Parathyroid adenoma (tissue), 2 donors: ENCODE measurements around the gene ACSL4.

ENCODE experiments used
- H2AFZ ChIP-seq: fragments of 300-600 bp; sonication (generic); one replicate; pipeline ENCODE4 v1.7.0; 2017; ENCODE audit warnings: antibody characterized with exemption, mild to moderate bottlenecking
- H3K27ac ChIP-seq: fragments of 300-600 bp; sonication (generic); one replicate; pipeline ENCODE4 v1.7.0; 2017
- H3K27me3 ChIP-seq: fragments of 300-600 bp; sonication (generic); one replicate; pipeline ENCODE4 v1.7.0; 2017; ENCODE audit warnings: low read length; ENCODE audit not compliant: control insufficient read depth, insufficient read depth
- H3K36me3 ChIP-seq: fragments of 300-600 bp; sonication (generic); one replicate; pipeline ENCODE4 v1.7.0; 2017; ENCODE audit warnings: low read length; ENCODE audit not compliant: control insufficient read depth, insufficient read depth
- H3K4me1 ChIP-seq: fragments of 300-600 bp; sonication (generic); one replicate; pipeline ENCODE4 v1.7.0; 2017; ENCODE audit warnings: control low read depth
- H3K4me2 ChIP-seq: fragments of 300-600 bp; sonication (generic); one replicate; pipeline ENCODE4 v1.7.0; 2017; ENCODE audit warnings: low read length
- H3K4me3 ChIP-seq: fragments of 300-600 bp; sonication (generic); one replicate; pipeline ENCODE4 v1.7.0; 2017; ENCODE audit warnings: low read depth, low read length
- H3K79me2 ChIP-seq: fragments of 300-600 bp; sonication (generic); one replicate; pipeline ENCODE4 v1.7.0; 2017; ENCODE audit warnings: control low read depth
- H3K9ac ChIP-seq: fragments of 300-600 bp; sonication (generic); one replicate; pipeline ENCODE4 v1.7.0; 2017; ENCODE audit warnings: mild to moderate bottlenecking
- H3K9me3 ChIP-seq: fragments of 300-600 bp; sonication (generic); one replicate; pipeline ENCODE4 v1.7.0; 2017; ENCODE audit warnings: low read length; ENCODE audit not compliant: control insufficient read depth
- TF ChIP-seq, protein P1 (sequence below): fragments of 300-600 bp; sonication (generic); IDR thresholded peaks from one replicate; pipeline ENCODE4 v1.7.0; 2017; ENCODE audit warnings: antibody characterized with exemption, mild to moderate bottlenecking
- donor health status: primary hyperparathyroidism.

ACSL4 gene

DNA sequence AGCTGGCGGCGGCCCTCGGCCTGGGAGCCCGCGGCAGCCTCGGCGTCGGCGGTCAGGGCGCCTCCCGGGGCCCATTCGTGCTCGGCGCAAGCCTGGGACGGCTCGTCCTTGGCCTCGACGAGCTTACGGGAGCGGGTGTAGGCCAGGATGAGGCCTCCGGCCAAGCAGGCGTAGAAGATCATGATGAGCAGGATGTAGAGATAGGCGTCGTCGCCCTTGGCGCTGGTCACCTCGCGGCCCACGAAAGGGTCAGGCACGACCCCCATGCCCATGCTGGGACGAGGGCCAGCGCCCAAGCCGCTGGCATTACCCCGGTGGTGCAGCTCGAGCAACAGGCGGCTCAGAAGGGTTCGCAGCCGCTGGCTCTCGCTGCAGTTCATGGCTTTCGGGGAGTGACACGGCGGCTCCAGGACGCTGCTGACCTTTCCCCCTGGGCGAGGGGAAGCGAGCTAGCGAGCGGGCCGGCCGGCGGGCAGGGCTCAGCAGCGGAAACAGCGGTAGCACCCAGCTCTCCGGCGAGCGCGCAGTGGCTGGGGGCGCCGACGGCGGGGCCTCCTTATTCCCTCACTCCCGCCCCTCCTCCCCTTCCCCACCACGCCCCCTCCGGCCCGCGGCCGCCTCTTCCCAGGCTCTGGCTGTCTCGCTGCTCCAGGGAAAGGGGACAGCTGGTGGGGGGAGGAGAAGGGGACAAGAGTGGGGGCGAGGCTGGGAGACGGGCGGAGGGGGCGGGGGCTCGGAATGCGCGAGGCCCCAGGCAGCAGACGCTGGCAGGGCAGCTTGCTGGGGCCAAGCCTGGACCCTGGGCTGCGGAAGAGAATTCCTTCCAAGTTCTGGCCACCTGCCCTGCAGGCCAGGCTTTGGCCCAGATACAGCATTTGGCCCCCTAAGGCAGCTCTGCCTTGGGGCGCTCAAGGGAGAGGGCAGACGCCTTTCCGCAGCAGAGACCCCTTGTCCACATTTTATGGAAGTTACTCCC, 108.1 kb downstream of the ACSL4 start, which contains the start of gene KCNE5:
KCNE5 (minus strand) TSS at position 532 of the 976 bp plus-strand sequence; CDS start at position 380, 152 bp downstream.
- Histone ChIP-seq H3K4me3 (no peak within 1 kb of the TSS), H3K9ac (no peak within 1 kb of the TSS)
- TF ChIP-seq, protein P1, sequence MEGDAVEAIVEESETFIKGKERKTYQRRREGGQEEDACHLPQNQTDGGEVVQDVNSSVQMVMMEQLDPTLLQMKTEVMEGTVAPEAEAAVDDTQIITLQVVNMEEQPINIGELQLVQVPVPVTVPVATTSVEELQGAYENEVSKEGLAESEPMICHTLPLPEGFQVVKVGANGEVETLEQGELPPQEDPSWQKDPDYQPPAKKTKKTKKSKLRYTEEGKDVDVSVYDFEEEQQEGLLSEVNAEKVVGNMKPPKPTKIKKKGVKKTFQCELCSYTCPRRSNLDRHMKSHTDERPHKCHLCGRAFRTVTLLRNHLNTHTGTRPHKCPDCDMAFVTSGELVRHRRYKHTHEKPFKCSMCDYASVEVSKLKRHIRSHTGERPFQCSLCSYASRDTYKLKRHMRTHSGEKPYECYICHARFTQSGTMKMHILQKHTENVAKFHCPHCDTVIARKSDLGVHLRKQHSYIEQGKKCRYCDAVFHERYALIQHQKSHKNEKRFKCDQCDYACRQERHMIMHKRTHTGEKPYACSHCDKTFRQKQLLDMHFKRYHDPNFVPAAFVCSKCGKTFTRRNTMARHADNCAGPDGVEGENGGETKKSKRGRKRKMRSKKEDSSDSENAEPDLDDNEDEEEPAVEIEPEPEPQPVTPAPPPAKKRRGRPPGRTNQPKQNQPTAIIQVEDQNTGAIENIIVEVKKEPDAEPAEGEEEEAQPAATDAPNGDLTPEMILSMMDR = no peak

DNA sequence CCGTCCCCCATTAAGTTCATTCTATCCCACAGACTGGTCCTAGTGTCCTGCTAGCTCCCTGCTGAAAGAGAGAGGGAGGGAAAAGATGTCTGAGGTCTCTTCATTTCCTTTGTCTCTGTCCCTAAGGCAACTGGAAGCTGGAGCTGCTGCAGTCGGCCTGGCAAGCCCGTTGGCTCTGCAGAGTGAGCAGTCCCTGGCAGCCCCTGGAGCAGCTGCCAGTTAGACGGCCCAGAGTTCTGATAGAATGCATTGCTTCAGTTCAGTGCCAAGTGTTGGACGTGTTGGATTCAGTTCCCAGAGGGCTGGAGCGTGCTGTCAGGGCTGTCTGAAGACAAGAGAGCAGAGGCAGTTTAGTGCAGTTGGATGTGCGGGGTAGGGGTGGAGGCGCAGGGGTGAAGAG, 109.1 kb downstream of the ACSL4 start:
- no peak overlapping the region for H2AFZ ChIP-seq
- H3K4me1 ChIP-seq = no peaks in the 10 kb centered on the region
- H3K27ac ChIP-seq = no peak overlapping the region
- no peak overlapping the region for H3K4me2 ChIP-seq
- no peaks in the 10 kb centered on the region for H3K9me3 ChIP-seq
- TF ChIP-seq, protein P1 = no peak
- no peaks in the 10 kb centered on the region for H3K79me2 ChIP-seq
- H3K36me3 ChIP-seq = no peaks in the 10 kb centered on the region
- no peak overlapping the region for H3K9ac ChIP-seq
- H3K4me3 ChIP-seq = no peak overlapping the region
- H3K27me3 ChIP-seq = no peaks in the 10 kb centered on the region

More for the DNA sequence above, 108.1 kb downstream of the ACSL4 start, which contains the start of gene KCNE5:
- Histone ChIP-seq H3K4me1 (no peaks in the 10 kb centered on the region), H3K79me2 (no peaks in the 10 kb centered on the region), H3K36me3 (no peaks in the 10 kb centered on the region), H2AFZ (peak within 1 kb of the TSS; percentile 33), H3K27me3 (no peaks in the 10 kb centered on the region), H3K27ac (no peak within 1 kb of the TSS), H3K4me2 (no peak within 1 kb of the TSS), H3K9me3 (no peaks in the 10 kb centered on the region)

DNA sequence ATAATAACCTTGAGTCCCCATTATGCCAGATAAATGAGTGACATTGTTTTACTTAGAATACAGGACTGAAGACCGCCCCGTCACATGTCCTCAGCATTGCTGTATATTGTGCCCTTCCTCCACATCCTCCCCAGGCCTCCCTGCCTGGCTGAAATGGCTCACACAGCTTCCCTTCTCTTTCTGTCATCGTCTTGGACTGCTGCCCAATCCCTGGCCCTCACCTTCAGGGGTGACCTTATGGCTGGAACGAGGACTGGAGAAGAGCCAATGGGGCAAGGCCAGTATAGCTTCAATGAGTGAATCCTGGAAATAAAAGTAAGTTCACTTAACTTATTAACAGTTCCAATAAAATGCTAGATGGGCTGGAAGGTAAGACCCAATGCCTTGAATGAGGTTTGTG, 110.8 kb downstream of the ACSL4 start:
- TF ChIP-seq, protein P1 = no peak
- Histone ChIP-seq H3K4me2 (no peak overlapping the region), H3K27me3 (no peaks in the 10 kb centered on the region), H3K9me3 (no peaks in the 10 kb centered on the region), H2AFZ (no peak overlapping the region), H3K9ac (no peak overlapping the region), H3K36me3 (no peaks in the 10 kb centered on the region), H3K4me3 (no peak overlapping the region), H3K79me2 (no peaks in the 10 kb centered on the region), H3K27ac (no peak overlapping the region), H3K4me1 (no peaks in the 10 kb centered on the region)

DNA sequence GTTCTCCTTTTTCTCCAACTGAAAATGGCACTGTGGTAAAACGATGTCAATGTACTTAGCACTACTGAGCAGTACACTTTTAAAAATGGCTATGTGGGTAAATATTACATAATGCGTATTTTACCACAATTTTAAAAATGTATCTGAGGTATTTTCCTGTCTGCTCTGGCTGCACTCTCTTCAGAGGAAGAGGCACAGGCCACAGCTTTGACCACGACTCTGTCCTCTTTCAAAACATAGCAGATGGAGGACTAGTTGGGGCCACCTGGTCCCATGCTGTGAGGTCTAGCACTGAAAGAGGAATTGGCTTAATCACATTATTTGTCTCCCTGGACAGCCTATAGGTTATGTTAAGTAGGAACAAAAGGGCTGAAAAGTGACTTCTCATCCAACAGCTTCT, 113.3 kb downstream of the ACSL4 start:
- no peak overlapping the region for H3K4me2 ChIP-seq
- H3K36me3 ChIP-seq = no peaks in the 10 kb centered on the region
- no peaks in the 10 kb centered on the region for H3K9me3 ChIP-seq
- no peaks in the 10 kb centered on the region for H3K79me2 ChIP-seq
- H3K4me1 ChIP-seq = no peaks in the 10 kb centered on the region
- no peak overlapping the region for H3K9ac ChIP-seq
- H3K27ac ChIP-seq = no peak overlapping the region
- no peak overlapping the region for H3K4me3 ChIP-seq
- TF ChIP-seq, protein P1 = no peak
- no peak overlapping the region for H2AFZ ChIP-seq
- no peaks in the 10 kb centered on the region for H3K27me3 ChIP-seq
